Renal pelvis (tissue), 4 donors: Measurements from ENCODE around the gene HIKESHI. TPM values are rescaled to one million over a fixed set of nuclear protein-coding genes. Genes with fewer than 3 reads are reported as not detected.
"Not testable (repeated sequence)": the region's sequence is repeated elsewhere in the genome, so short reads cannot be mapped to it uniquely, and the experiment has no call there.

Source experiments
- DNase-seq: peaks from one replicate; pipeline ENCODE4 v3.0.0-alpha.2; 2013
- polyA plus RNA-seq, 3 donors: library from polyadenylated mRNA; unstranded; fragments of 120-200 nt; gene quantifications; one replicate each; pipeline ENCODE4 v1.2.1, GENCODE V29; 2013; ENCODE audit not compliant: insufficient read length in 3 of 3

Gene HIKESHI
- polyA plus RNA-seq, 3 donors = 45.6 to 49.6 (median 46.7) TPM

DNA sequence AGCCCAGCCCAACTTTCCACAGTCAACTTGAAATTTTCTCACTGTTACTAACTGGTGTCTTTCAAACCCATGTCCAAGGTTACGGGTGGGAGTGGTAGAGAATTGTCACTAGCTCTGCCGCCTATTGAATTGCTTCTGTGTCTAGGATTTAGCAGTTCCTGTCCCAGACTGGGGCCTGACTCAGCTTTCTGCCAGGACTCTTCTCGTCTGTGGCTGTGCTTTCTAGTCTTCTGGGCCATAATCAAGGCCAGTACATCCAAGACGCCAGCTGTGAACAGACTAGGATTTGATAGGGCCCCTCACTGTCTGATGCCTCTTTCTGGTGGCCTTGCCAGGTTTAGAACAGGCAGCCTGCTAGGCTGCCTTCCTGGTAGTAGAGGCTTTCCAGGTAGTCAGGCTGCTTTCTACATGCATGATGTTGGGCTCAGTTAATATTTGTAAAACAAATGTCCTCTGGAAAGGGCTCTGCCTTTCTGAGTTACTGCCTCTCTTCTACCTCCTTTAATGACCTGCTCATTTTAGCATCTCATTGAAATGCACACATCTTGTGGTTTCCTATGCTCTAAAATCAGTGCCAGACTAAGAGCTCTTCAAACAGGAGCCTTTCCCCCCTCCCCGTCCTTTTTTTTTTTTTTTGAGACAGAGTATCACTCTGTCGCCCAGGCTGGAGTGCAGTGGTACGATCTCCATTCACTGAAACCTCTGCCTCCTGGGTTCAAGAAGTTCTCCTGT lies 13.1 kb upstream of the HIKESHI start:
- no peak for DNase-seq

DNA sequence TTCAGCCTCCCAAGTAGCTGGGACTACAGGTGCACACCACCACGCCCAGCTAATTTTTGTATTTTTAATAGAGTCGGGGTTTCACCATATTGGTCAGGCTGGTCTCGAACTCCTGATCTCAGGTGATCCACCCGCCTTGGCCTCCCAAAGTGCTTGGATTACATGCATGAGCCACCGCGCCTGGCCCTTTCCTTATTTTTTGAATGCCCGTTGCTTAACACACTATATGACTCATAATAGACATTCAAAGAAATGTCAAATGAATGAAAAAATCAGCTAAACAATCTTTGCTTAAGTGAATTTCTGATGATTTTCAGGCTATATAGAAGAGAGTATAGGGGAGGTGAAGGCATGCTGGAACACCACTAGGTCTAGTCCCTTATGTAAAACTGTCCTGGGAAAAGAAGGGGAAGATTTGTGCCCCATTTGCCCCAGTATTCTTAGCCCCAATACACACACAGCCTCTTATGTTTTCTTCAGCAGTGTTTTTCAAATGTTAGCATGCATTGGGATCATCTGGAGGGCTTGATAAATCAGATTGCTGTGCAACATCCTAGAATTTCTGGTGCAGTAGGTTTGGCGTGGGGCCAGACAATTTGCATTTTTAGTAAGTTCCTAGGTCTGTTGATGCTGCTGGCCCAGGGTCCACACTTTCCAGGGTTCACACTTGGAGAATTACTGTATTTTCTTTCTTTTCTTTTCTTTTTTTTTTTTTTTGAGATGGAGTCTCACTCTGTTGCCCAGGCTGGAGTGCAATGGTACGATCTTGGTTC lies 12.3 kb upstream of the HIKESHI start:
- not testable (repeated sequence) for DNase-seq

- peak; percentile 42 for DNase-seq
These were observed 10.4 kb upstream of the HIKESHI start for GRCh38 chr11:86291466-86292262.

- no peak for DNase-seq
These were observed 9.0 kb upstream of the HIKESHI start for GRCh38 chr11:86292912-86293616.

GRCh38 chr11:86294026-86294425 lies 8.0 kb upstream of the HIKESHI start:
- no peak for DNase-seq

DNA sequence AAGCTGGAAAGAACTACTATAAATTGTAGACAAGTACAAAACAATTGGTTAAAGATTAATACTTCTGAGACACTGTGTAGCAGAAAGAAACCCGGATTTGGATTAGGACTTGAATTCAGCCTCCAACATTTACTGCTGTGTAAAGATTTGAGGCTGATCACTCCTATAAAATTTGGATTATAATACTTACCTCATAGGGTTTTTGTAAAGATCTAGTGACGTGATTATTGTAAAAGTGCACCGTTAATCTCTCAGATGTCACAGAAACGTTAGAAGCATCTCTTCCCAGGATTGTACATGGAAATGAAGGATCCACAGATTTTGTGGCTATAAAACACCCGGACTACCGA lies 323 bp upstream of the HIKESHI start:
- DNase-seq = peak; percentile 10

DNA sequence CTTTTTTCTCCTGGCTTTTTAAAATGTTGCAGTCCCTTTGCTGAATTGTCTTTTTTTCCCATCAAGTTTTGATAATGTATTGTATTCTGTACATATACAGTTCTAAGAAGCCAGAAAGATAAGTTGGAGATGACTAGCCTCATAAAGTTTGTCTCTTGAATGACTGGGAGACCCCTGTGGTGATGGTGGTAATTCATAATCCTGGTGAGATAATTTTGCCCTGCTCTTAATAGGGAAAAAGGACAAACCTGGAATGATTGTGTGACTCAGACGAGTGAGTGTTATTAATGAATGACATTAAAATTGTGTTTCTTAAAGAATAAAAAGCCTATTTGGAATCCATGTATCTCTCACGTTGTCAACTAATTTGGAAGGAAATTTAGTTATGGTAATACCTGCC lies 1.2 kb downstream of the HIKESHI start:
- no peak for DNase-seq

GRCh38 chr11:86308710-86309109 lies 6.7 kb downstream of the HIKESHI start:
- DNase-seq = not testable (repeated sequence)

GRCh38 chr11:86313793-86314192 lies 11.8 kb downstream of the HIKESHI start:
- DNase-seq = no peak

- DNase-seq = no peak
These were observed 12.6 kb downstream of the HIKESHI start for GRCh38 chr11:86314636-86315035.

DNA sequence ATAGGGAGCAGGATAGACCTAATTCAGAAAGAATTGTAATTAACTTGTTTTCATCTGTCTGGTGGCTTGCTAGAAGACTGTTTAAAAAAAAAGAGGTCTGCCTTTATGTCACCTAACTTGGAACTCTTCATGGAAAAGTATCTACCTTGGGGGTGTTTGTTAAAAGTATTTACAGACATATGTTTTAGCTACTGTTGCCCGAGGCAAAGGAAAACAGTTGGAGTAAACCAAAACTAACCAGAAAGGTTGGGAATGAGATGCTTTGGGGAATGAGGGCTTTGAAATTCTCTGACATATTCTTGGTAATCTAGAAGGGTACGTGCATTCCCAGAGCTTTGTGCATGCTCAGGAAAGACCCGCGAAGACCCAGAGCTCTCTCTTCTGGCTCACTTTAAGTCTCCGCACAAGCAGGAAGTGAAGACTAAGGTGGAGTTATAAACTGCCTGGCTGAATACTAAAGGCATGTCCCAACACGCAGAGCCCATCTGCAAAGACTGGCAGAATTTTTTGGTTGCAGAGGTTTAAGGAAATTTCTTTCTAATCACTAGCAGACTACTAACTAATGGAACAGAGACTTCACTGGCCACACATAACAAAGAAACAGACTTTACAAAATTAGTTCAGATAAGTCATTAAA lies 33.2 kb downstream of the HIKESHI start:
- no peak for DNase-seq

- no peak for DNase-seq
These were observed 35.2 kb downstream of the HIKESHI start for GRCh38 chr11:86337227-86337626.

GRCh38 chr11:86341382-86341781 lies 39.3 kb downstream of the HIKESHI start:
- DNase-seq = no peak

DNA sequence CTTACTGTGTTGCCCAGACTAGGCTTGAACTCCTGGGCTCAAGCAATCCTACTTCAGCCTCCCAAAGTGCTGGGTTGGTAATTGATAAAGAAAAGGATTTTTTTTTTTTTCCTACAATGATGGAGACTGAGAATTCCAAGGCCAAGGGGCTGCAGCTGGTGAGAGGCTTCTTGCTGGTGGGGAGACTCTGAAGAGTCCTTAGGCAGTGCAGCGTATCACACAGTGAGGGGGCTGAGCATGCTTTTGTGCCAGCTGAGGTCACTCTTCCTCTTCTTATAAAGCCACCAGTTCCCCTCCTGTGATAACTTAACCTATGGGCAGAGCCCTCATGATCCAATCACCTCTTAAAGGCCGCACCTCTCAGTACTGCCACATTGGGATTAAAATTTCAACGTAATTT lies 44.5 kb downstream of the HIKESHI start:
- no peak for DNase-seq

DNA sequence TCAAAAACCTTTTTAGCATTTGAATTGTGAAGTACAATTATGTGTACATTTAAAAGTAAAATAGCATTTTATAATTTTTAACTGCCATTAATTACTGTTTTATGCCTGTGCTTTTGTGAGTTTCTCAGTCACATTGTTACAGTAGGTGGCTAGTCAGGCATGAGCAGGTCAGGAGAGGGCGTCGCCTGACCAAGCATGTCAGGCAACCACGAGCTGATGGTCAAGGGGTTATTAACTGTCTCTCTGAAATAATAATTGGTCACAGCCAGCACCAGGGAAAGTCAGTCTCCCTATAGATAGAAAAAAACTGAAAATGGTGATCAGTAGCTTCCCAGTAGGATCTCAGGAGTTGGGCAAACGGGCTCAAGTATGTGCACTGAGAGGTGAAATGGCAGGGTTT lies 53.2 kb downstream of the HIKESHI start:
- no peak for DNase-seq

GRCh38 chr11:86357412-86357811 lies 55.4 kb downstream of the HIKESHI start:
- not testable (repeated sequence) for DNase-seq

GRCh38 chr11:86358720-86359119 lies 56.7 kb downstream of the HIKESHI start:
- no peak for DNase-seq

GRCh38 chr11:86360775-86361395 lies 58.8 kb downstream of the HIKESHI start:
- DNase-seq = no peak

DNA sequence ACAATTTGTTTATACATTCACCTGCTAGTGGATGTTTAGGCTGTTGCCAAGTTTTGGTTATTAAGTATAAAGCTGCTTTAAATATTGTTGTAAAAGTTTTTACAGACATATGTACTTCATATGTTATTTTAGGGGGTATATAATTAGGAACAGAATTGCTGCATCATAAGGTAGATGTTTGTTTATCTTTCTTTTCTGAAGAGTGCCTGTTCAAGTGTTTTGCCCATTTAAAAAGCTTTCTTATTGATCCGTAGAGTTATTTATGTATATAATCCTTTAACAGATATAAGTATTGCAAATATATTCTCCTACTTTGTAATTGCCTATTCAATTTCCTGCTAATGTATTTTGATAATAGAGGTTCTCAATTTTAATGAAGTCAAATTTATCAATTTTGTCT lies 61.4 kb downstream of the HIKESHI start:
- no peak for DNase-seq

DNA sequence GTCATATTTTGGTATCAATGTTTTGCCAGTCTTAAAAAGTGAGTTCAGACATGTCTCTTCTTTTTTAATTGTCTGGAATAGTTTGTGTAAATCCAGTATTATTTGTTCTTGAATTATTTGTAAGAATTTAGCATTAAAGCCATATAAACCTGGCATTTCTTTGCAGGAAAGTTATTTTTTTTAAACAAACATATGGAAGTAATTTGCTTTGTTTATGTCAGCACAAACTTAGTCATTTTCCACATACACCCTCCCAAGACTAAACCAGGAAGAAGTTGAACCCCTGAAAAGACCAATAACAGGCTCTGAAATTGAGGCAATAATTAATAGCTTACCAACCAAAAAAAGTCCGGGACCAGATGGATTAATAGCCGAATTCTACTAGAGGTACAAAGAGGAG lies 63.5 kb downstream of the HIKESHI start:
- no peak for DNase-seq

DNA sequence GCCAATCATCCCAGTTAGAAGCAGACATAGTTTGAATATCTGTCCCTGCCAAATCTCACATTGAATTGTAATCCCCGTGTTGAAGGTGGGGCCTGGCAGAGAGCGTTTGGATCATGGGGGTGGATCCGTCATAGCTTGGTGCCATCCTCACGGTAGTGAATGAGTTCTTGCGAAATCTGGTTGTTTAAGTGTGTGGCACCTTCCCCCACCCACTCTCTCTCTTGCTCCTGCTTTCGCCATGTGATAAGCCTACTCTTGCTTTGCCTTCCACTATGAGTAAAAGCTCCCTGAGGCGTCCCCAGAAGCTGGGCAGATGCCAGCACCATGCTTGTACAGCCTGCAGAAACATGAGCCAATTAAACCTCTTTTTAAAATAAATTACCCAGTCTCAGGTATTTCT lies 67.6 kb downstream of the HIKESHI start:
- DNase-seq = no peak
